ENCODE results near the gene RASSF5. TPM values are rescaled to one million over a fixed set of nuclear protein-coding genes. Genes with fewer than 3 reads are reported as not detected.
"Not testable (repeated sequence)": the region's sequence is repeated elsewhere in the genome, so short reads cannot be mapped to it uniquely, and the experiment has no call there.

The RASSF5 gene
- total RNA-seq, 4 donors from 2014 or later, result 14.0 to 16.4 (median 14.5) TPM

DNA sequence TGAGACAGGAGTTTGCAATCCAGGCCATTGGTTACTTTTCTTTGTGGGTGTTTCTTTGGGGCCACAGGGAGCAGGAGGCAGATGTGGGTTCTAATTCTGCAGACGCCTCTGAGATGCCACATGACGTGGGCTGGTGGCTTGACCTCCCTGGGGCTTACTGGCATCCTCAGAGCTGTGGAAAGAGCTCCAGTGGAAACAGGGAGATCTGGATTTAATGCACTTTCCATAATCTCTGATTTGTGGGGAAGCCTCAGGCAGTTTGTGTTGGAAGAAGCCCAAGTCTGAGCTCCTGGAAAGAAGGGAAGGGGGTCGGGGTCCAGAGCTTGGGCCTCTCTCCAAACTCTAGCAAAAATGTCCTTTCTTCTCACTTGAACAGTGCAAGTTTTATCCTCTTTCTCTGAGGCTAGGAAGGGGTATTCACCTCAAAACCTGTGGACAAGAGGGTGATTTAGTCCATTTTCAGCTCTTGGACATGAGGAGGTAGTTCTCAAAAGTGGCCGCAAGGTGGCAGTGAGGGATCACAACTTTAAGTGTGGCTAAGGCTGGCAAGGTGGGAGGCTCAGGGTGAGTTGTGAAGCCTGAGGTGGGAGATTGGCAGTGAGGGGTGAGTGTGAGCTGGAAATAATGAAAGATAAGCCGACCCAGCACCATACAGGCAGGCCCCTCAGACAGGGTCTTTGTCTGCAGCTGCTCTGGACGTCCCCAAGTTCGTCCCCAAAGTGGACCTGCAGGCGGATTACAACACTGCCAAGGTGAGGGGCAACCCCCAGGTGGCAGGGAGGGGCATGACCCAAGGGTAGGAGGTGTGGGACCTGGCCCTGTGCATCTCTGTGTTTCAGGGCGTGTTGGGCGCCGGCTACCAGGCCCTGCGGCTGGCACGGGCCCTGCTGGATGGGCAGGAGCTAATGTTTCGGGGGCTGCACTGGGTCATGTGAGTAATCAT is 27.9 kb upstream of the RASSF5 start:
- intact Hi-C loops (cut with DNase I), result loop anchor here (10.0 kb wide), 1 partner anchor 435 kb away; no protein-coding TSS in a partner anchor
- WGBS, 2 donors, result 59 to 73% methylated on average over 7 to 12 of the region's 14 CpGs
- Histone ChIP-seq H3K27me3 (no peaks in the 10 kb centered on the region), H3K4me1 (no peaks in the 10 kb centered on the region), H3K4me3 (replicated peaks in 1 of 3) (no peak overlapping the region), H3K27ac (no peak overlapping the region), H3K36me3 (no peaks in the 10 kb centered on the region), H3K9me3 (no peaks in the 10 kb centered on the region)
- peak; percentile 76 to 77 for DNase-seq
- TF ChIP-seq POLR2A (IDR thresholded peaks at IDR 0.05), result no peak
- TF ChIP-seq, protein P1, sequence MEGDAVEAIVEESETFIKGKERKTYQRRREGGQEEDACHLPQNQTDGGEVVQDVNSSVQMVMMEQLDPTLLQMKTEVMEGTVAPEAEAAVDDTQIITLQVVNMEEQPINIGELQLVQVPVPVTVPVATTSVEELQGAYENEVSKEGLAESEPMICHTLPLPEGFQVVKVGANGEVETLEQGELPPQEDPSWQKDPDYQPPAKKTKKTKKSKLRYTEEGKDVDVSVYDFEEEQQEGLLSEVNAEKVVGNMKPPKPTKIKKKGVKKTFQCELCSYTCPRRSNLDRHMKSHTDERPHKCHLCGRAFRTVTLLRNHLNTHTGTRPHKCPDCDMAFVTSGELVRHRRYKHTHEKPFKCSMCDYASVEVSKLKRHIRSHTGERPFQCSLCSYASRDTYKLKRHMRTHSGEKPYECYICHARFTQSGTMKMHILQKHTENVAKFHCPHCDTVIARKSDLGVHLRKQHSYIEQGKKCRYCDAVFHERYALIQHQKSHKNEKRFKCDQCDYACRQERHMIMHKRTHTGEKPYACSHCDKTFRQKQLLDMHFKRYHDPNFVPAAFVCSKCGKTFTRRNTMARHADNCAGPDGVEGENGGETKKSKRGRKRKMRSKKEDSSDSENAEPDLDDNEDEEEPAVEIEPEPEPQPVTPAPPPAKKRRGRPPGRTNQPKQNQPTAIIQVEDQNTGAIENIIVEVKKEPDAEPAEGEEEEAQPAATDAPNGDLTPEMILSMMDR (IDR thresholded peaks at IDR 0.05), result peak; percentile 50 to 83 (median 66)

DNA sequence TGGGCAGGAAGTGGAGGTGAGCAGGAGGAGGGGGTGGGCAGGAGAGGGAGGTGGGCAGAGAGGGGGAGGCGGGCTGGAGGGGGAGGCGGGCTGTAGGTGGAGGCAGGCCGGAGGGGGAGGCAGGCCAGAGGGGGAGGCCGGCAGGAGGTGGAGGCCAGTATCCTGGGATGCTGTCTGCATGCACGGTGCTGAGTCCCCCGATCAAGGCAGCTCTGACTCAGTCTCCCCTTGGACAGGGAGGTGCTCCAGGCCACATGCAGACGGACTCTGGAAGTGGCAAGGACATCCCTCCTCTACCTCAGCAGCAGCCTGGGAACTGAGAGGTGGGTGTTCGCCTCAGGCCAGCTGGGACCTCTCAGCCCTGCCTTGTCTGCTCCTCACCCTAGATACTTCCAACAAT is 27.1 kb upstream of the RASSF5 start:
- Histone ChIP-seq H3K4me3 (replicated peaks in 1 of 3) (no peak overlapping the region), H3K27me3 (no peaks in the 10 kb centered on the region), H3K27ac (no peak overlapping the region), H3K9me3 (no peaks in the 10 kb centered on the region), H3K4me1 (no peaks in the 10 kb centered on the region), H3K36me3 (no peaks in the 10 kb centered on the region)
- no peak for TF ChIP-seq POLR2A (IDR thresholded peaks at IDR 0.05)
- TF ChIP-seq, protein P1 (IDR thresholded peaks at IDR 0.05), result no peak
- 94 to 97% methylated on average over 7 to 8 of the region's 8 CpGs for WGBS, 2 donors
- DNase-seq, result no peak
- intact Hi-C loops (cut with DNase I), result loop anchor here (10.0 kb wide), 1 partner anchor 435 kb away; no protein-coding TSS in a partner anchor

- H3K4me3 ChIP-seq (replicated peaks in 1 of 3), result no peak overlapping the region
- no peak for DNase-seq
- 90 to 93% methylated on average over 2 of the region's 2 CpGs for WGBS, 2 donors
- H3K27ac ChIP-seq, result no peak overlapping the region
- H3K4me1 ChIP-seq, result no peaks in the 10 kb centered on the region
- H3K27me3 ChIP-seq, result no peaks in the 10 kb centered on the region
- no peaks in the 10 kb centered on the region for H3K36me3 ChIP-seq
- intact Hi-C loops (cut with DNase I), result loop anchor here (10.0 kb wide), 1 partner anchor 432 kb away; no protein-coding TSS in a partner anchor
- no peaks in the 10 kb centered on the region for H3K9me3 ChIP-seq
- TF ChIP-seq, protein P1 (IDR thresholded peaks at IDR 0.05), result no peak
- no peak for TF ChIP-seq POLR2A (IDR thresholded peaks at IDR 0.05)
Measured at GRCh38 chr1:206482611-206483010, 24.7 kb upstream of the RASSF5 start.

- not testable (repeated sequence) for H3K27ac ChIP-seq; H3K9me3 ChIP-seq; H3K4me1 ChIP-seq; H3K4me3 ChIP-seq (replicated peaks in 1 of 3); H3K27me3 ChIP-seq; H3K36me3 ChIP-seq; DNase-seq
- intact Hi-C loops (cut with DNase I), result loop anchor here (10.0 kb wide), 1 partner anchor 431 kb away; no protein-coding TSS in a partner anchor
- 88 to 91% methylated on average over 1 of the region's 1 CpG for WGBS, 2 donors
Measured at GRCh38 chr1:206483864-206484263, 23.5 kb upstream of the RASSF5 start.

DNA sequence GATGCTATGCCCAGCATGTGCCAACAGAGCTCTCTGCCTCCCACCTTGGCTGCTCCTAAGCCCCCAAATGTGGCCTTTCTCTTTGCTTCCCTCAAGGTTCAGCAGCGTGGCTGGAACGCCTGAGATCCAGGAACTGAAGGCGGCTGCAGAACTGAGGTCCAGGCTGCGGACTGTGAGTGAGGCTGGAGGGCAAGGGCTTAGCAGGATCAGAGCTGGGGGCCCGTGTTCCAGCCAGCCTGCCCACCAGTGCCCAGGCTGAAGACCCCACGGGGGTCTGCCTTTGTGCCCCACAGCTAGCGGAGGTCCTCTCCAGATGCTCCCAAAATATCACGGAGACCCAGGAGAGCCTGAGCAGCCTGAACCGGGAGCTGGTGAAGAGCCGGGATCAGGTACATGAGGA is 22.4 kb upstream of the RASSF5 start:
- Histone ChIP-seq H3K27me3 (no peaks in the 10 kb centered on the region), H3K27ac (no peak overlapping the region), H3K4me1 (no peaks in the 10 kb centered on the region), H3K36me3 (no peaks in the 10 kb centered on the region), H3K9me3 (no peaks in the 10 kb centered on the region), H3K4me3 (replicated peaks in 1 of 3) (no peak overlapping the region)
- intact Hi-C loops (cut with DNase I), result loop anchor here (10.0 kb wide), 1 partner anchor 430 kb away; no protein-coding TSS in a partner anchor
- TF ChIP-seq, protein P1 (IDR thresholded peaks at IDR 0.05), result no peak
- TF ChIP-seq POLR2A (IDR thresholded peaks at IDR 0.05), result no peak
- WGBS, 2 donors, result 91 to 93% methylated on average over 6 to 10 of the region's 10 CpGs
- no peak for DNase-seq
